Choroid plexus epithelial cell (primary cell): Measurements from ENCODE around the gene SCLY.

ENCODE experiments used
- DNase-seq: peaks from one replicate; pipeline ENCODE4 v3.0.0-alpha.2; 2010; ENCODE audit warnings: low read depth
- H3K4me3 ChIP-seq: 2 replicates; pipeline ENCODE4 v1.5.1; 2011; ENCODE audit warnings: low read depth, mild to moderate bottlenecking, control low read depth, low read length, moderate library complexity
- TF ChIP-seq, protein P1 (sequence below): conservative IDR thresholded peaks from 2 replicates; pipeline ENCODE4 v1.5.1; 2011; ENCODE audit warnings: low read depth, mild to moderate bottlenecking, control low read depth, inconsistent platforms, low read length, moderate library complexity

The SCLY gene

GRCh38 chr2:238090887-238091286, 30.1 kb downstream of the SCLY start:
- no peak for DNase-seq
- TF ChIP-seq, protein P1, sequence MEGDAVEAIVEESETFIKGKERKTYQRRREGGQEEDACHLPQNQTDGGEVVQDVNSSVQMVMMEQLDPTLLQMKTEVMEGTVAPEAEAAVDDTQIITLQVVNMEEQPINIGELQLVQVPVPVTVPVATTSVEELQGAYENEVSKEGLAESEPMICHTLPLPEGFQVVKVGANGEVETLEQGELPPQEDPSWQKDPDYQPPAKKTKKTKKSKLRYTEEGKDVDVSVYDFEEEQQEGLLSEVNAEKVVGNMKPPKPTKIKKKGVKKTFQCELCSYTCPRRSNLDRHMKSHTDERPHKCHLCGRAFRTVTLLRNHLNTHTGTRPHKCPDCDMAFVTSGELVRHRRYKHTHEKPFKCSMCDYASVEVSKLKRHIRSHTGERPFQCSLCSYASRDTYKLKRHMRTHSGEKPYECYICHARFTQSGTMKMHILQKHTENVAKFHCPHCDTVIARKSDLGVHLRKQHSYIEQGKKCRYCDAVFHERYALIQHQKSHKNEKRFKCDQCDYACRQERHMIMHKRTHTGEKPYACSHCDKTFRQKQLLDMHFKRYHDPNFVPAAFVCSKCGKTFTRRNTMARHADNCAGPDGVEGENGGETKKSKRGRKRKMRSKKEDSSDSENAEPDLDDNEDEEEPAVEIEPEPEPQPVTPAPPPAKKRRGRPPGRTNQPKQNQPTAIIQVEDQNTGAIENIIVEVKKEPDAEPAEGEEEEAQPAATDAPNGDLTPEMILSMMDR, result no peak
- H3K4me3 ChIP-seq, result no peak overlapping the region

DNA sequence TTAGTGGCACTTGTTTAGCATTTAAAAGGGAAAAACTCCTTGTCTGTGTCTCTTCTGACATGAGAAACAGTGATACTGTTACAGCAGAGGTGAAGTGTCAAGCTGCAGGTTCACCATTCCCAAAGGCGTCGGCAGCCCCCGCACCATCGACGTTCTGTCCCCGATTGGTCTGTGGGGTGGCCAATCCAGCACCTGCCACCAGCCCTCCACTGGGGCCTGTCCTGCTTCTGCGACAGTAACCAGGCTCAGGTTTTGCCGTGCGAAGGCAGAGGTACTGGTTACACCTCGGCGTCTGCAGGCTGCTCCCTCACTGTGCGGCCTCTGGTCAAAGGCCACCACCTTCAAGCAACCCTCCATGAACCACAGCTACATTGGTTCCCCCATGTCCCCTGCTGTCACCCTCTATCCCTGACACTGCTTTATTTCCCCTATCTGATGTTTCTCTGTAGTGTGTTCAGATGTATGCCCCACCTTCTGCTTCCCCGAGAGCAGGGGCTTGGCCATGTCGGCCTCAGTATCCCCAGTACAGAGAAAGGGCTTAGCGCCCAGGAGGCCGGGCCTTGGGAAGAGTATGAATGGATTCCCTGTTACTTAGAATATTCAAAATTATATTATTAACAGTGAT, 30.7 kb downstream of the SCLY start:
- H3K4me3 ChIP-seq, result no peak overlapping the region
- TF ChIP-seq, protein P1, result no peak
- DNase-seq, result no peak

- H3K4me3 ChIP-seq, result no peak overlapping the region
- TF ChIP-seq, protein P1, result no peak
- no peak for DNase-seq
Measured at GRCh38 chr2:238092486-238093035, 31.8 kb downstream of the SCLY start.

- no peak overlapping the region for H3K4me3 ChIP-seq
- no peak for DNase-seq
- TF ChIP-seq, protein P1, result no peak
Measured at GRCh38 chr2:238093181-238094140, 32.7 kb downstream of the SCLY start.

- TF ChIP-seq, protein P1, result no peak
- no peak overlapping the region for H3K4me3 ChIP-seq
- no peak for DNase-seq
Measured at GRCh38 chr2:238094438-238095022, 33.7 kb downstream of the SCLY start.

DNA sequence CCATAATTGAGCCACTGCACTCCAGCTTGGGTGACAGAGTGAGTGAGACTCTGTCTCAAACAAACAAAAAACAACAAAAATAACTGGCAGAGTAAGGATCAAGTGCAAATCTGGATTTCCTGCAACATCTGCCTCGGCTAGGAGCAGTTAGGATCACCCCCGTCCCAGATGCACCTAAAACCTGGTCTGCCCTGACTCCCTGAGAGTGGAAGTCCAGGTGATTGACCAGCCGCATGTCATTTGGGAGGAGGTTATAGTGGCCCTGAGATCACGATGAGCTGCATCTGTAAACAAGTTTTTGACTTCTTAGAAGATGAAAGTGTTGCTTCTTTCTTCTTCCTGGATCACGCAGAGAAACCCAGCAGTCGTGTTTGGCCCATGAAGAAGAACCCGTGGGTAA, 34.3 kb downstream of the SCLY start:
- DNase-seq, result no peak
- H3K4me3 ChIP-seq, result no peak overlapping the region
- TF ChIP-seq, protein P1, result no peak
